Activated naive CD4-positive, alpha-beta T cell treated with anti-CD3 and anti-CD28 coated beads, Interleukin-2, amount 50 U/mL, for 16 hours (primary cell): ENCODE results near the gene TEX44.

Experiments
- DNase-seq: peaks from one replicate; pipeline ENCODE4 v3.0.0-alpha.2; 2020

Gene TEX44

GRCh38 chr2:231611273-231612108, 18.8 kb downstream of the TEX44 start:
- peak; percentile 58 for DNase-seq

- DNase-seq = no peak
Measured at GRCh38 chr2:231612109-231612455, 19.4 kb downstream of the TEX44 start.

GRCh38 chr2:231612456-231613330, 20.0 kb downstream of the TEX44 start:
- peak; percentile 93 for DNase-seq

- peak; percentile 32 for DNase-seq
Measured at GRCh38 chr2:231613331-231613662, 20.6 kb downstream of the TEX44 start.

- peak; percentile 85 for DNase-seq
Measured at GRCh38 chr2:231613663-231614558, 21.2 kb downstream of the TEX44 start.

GRCh38 chr2:231614559-231615057, 21.9 kb downstream of the TEX44 start:
- peak; percentile 63 for DNase-seq

- no peak for DNase-seq
Measured at GRCh38 chr2:231615058-231615671, 22.5 kb downstream of the TEX44 start.

GRCh38 chr2:231616296-231616695, 23.6 kb downstream of the TEX44 start:
- no peak for DNase-seq

- no peak for DNase-seq
Measured at GRCh38 chr2:231617059-231617926, 24.6 kb downstream of the TEX44 start.

GRCh38 chr2:231621051-231621879, 28.6 kb downstream of the TEX44 start:
- no peak for DNase-seq

- no peak for DNase-seq
Measured at GRCh38 chr2:231622963-231623362, 30.3 kb downstream of the TEX44 start.

GRCh38 chr2:231626449-231626848, 33.8 kb downstream of the TEX44 start:
- no peak for DNase-seq

- DNase-seq = no peak
Measured at GRCh38 chr2:231627384-231628120, 34.9 kb downstream of the TEX44 start.

- DNase-seq = no peak
Measured at GRCh38 chr2:231632559-231633142, 40.0 kb downstream of the TEX44 start.

GRCh38 chr2:231633241-231633976, 40.7 kb downstream of the TEX44 start:
- DNase-seq = no peak

GRCh38 chr2:231634412-231634811, 41.7 kb downstream of the TEX44 start:
- no peak for DNase-seq

GRCh38 chr2:231634951-231635875, 42.5 kb downstream of the TEX44 start:
- DNase-seq = no peak
